Head of caudate nucleus (tissue), 42 donors: ENCODE data around the gene CNDP1.
A peak's percentile ranks its signal among the peaks of the same experiment; 100 is the strongest.

Experiments
- DNase-seq, 42 donors: peaks; one replicate each; pipeline versions ENCODE4 v3.0.0 to v3.0.0-alpha.2; 2020 to 2021; ENCODE audit warnings: mixed read lengths in 7 of 42
- intact Hi-C: fragments of 100-400 bp; cut with DNase I; formaldehyde crosslinking; loops from one replicate; pipeline ENCODE4 v1.15.0; 2022

The CNDP1 gene

GRCh38 chr18:74531043-74531442, 3.3 kb upstream of the CNDP1 start:
- peak in 6 of 42 donors; percentile 3 to 30 (median 15) for DNase-seq
- intact Hi-C loops: no loop called here

- intact Hi-C loops: no loop called here
- DNase-seq: peak in 9 of 42 donors; percentile 3 to 23 (median 12)
These were observed 1.7 kb upstream of the CNDP1 start for GRCh38 chr18:74532511-74533025.

- DNase-seq: peak in 6 of 42 donors; percentile 10 to 40 (median 22)
- intact Hi-C loops: no loop called here
These were observed 634 bp upstream of the CNDP1 start for GRCh38 chr18:74533666-74534065.

- DNase-seq: peak in 6 of 42 donors; percentile 7 to 38 (median 26)
- intact Hi-C loops: no loop called here
These were observed 815 bp downstream of the CNDP1 start for GRCh38 chr18:74534981-74535649.

GRCh38 chr18:74539289-74539688, 5.0 kb downstream of the CNDP1 start:
- intact Hi-C loops: no loop called here
- peak in 5 of 42 donors; percentile 15 to 40 (median 30) for DNase-seq

GRCh38 chr18:74540652-74541421, 6.5 kb downstream of the CNDP1 start:
- intact Hi-C loops: no loop called here
- DNase-seq: peak in 8 of 42 donors; percentile 14 to 44 (median 30)

- intact Hi-C loops: no loop called here
- DNase-seq: peak in 41 of 42 donors; percentile 21 to 90 (median 70)
These were observed 7.6 kb downstream of the CNDP1 start for GRCh38 chr18:74541703-74542555.

GRCh38 chr18:74544898-74545297, 10.6 kb downstream of the CNDP1 start:
- DNase-seq: peak in 6 of 42 donors; percentile 16 to 65 (median 36)
- intact Hi-C loops: loop anchor here (5.0 kb wide), 1 partner anchor 48 kb away; the partner anchor contains the start of gene CNDP2

GRCh38 chr18:74546007-74546406, 11.7 kb downstream of the CNDP1 start:
- intact Hi-C loops: loop anchor here (5.0 kb wide), 1 partner anchor 49 kb away; the partner anchor contains the start of gene CNDP2
- peak in 4 of 42 donors; percentile 20 to 69 (median 29) for DNase-seq

GRCh38 chr18:74546751-74547530, 12.6 kb downstream of the CNDP1 start:
- intact Hi-C loops: loop anchor here (5.0 kb wide), 1 partner anchor 50 kb away; the partner anchor contains the start of gene CNDP2
- peak in 3 of 42 donors; percentile 16 to 35 (median 19) for DNase-seq

- intact Hi-C loops: loop anchor here (5.0 kb wide), 1 partner anchor 51 kb away; the partner anchor contains the start of gene CNDP2
- DNase-seq: peak in 3 of 42 donors; percentile 18 to 31 (median 28)
These were observed 13.6 kb downstream of the CNDP1 start for GRCh38 chr18:74547860-74548259.

- peak in 3 of 42 donors; percentile 14 to 26 (median 15) for DNase-seq
These were observed 15.3 kb downstream of the CNDP1 start for GRCh38 chr18:74549591-74550104.

GRCh38 chr18:74550886-74551285, 16.6 kb downstream of the CNDP1 start:
- intact Hi-C loops: loop anchor here (5.0 kb wide), 1 partner anchor 199 kb away; no protein-coding TSS in a partner anchor
- peak in 2 of 42 donors; percentile 17 to 22 for DNase-seq

More at GRCh38 chr18:74549591-74550104, 15.3 kb downstream of the CNDP1 start:
- intact Hi-C loops: loop anchor here (5.0 kb wide), 2 partner anchors 52 to 197 kb away; partner anchors contain the start of gene CNDP2

GRCh38 chr18:74551452-74551851, 17.2 kb downstream of the CNDP1 start:
- DNase-seq: peak in 3 of 42 donors; percentile 7 to 27 (median 27)
- intact Hi-C loops: loop anchor here (5.0 kb wide), 1 partner anchor 199 kb away; no protein-coding TSS in a partner anchor

GRCh38 chr18:74551936-74552555, 17.7 kb downstream of the CNDP1 start:
- intact Hi-C loops: loop anchor here (5.0 kb wide), 1 partner anchor 200 kb away; no protein-coding TSS in a partner anchor
- peak; percentile 65 to 97 (median 89) for DNase-seq

- no peak for DNase-seq
- intact Hi-C loops: no loop called here
These were observed 21.8 kb downstream of the CNDP1 start for GRCh38 chr18:74556126-74556525.

GRCh38 chr18:74558096-74558495, 23.8 kb downstream of the CNDP1 start:
- no peak for DNase-seq
- intact Hi-C loops: no loop called here
